HT1080 (cell line): Measurements from ENCODE around the gene PARP1. TPM values are rescaled to one million over a fixed set of nuclear protein-coding genes. Genes with fewer than 3 reads are reported as not detected.

ENCODE experiments used
- DNase-seq: peaks from one replicate; pipeline ENCODE4 v3.0.0-alpha.2; 2015; ENCODE audit warnings: low read depth
- total RNA-seq: library from RNA; depleted of rRNA; stranded (reverse); fragments of >200 nt; shearing (Covaris generic); gene quantifications from 2 replicates; pipeline ENCODE4 v1.2.3, GENCODE V29; 2014

Gene PARP1
- total RNA-seq, 1 experiment from 2014 or later, result 208 TPM

DNA sequence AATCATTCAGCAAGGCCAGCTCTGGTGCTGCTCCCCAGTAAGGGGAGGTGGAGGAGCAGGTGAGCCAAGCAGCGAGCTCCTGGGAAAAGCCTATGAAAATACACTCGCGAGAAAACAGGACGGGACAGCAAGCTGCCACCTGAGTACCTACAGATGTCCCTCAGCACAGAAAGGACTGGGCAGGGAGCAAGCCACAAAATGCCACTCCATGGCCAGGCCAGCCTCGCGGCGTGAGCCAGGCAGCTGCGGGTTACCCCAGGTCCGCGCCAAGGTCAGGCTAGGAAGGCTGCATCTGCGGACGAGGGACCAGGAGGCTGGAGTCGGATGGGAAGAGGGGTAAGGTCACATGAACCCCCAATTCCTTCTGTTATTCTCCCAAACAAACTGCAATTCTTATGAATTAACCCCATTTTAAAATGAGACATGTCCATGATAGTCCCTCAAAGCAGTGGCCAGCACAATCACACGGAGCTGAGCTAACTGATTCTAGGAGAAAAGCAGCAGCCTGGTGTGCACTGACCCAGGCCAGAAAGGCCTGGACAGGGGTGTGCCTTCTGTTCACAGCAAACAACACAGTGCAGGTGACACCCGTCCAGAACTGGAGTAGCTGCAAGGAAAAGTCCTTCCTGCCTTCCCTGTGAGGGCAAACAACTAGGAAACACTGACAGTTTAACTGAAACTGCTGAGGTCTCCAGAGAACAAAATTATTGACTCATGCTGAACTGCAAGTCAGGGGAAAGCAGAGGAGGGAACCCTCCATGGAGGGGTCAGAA lies 26.5 kb downstream of the PARP1 start:
- DNase-seq, result no peak

GRCh38 chr1:226378071-226378470 lies 29.8 kb downstream of the PARP1 start:
- no peak for DNase-seq

- no peak for DNase-seq
Observed at GRCh38 chr1:226376300-226376699, 31.6 kb downstream of the PARP1 start.

GRCh38 chr1:226373376-226373775 lies 34.5 kb downstream of the PARP1 start:
- DNase-seq, result peak; percentile 73

DNA sequence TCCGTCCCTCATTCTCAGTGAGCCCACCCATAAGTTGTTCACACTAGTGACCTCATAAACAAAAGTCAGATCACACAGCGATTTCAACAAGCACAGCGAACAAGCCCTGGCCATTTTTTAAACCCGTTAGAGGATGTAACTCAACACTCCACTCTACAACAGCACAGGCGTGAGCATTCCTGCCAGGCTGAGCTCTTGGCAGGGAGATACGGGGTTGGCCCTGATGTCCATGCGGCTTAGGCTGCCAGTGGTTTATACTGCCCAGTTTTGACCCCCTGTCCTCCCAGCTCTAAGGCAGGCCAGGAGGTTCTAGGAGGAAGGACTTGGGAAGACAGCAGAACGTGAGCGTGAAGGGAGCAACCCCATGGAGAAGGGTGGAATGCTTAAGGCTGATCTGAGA lies 35.0 kb downstream of the PARP1 start:
- DNase-seq, result no peak

DNA sequence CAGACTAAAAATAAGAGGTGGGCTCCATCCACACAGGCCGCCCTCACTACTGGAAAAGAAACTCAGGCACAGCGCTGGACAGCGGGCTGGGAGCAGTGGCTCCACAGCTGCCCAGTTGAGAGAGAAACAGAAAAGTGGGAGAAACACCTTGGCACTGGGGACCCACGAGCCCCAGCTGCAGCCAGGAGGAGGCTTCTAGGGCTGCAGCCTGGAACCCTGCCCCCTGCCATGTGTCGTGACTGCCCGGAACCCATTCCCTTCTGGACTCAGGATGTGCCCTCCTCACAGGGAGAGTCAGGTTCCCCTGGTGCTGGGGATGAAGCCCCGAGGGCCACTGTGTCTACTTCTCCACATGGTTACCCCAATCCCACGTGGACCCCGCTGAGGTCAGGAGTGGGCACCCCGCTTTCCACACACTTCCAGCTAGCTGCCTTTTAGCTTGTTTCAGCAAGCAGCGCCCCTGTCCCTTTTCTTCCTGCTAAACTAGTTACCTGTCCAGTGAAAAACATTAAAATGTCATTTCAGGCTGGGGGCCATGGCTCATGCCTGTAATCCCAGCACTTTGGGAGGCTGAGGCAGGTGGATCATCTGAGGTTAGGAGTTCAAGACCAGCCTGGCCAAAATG lies 35.9 kb downstream of the PARP1 start:
- no peak for DNase-seq

- no peak for DNase-seq
Observed at GRCh38 chr1:226371027-226371694, 36.7 kb downstream of the PARP1 start.

GRCh38 chr1:226370144-226370923 lies 37.6 kb downstream of the PARP1 start:
- DNase-seq, result no peak

DNA sequence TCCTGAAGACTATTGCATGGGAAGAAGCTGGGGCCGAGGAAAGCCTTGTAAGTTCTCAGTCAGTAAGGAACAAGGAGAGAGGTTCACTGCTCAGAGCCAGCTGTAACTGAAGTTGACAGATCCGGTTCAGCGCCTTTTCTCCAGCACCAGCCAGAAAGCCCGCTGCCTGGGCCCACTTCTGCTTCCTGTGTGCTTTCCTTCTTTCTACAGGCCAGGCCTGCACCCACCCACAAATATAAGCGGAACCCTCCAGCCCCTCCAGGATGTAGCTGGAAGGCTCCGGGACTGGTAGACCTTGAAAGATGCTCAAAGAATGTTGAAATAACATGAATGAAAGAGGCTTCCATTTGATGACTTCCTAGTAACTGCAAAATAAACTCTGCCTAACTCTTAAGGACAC lies 38.8 kb downstream of the PARP1 start:
- no peak for DNase-seq

DNA sequence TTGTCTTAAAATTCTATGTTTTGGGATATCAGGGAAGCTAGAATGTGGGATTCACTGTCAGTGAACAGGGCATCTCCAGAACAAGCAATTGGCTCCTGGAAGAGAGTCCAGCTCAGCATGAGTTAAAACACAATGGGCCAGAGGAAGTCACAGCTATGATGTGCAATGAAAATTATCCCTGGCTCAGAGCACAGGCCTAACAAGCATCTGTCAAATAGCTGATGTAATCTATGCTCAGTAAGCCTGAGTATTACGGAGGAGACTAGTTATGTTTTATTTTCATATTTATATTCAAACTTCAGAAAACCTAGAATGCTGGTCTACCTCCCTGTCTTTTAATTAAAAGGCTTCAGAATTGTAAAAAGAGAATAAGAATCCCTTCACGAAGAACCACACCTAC lies 41.6 kb downstream of the PARP1 start:
- no peak for DNase-seq

GRCh38 chr1:226365831-226366231 lies 42.1 kb downstream of the PARP1 start:
- peak; percentile 50 for DNase-seq

GRCh38 chr1:226364901-226365565 lies 42.9 kb downstream of the PARP1 start:
- no peak for DNase-seq

- no peak for DNase-seq
Observed at GRCh38 chr1:226364514-226364899, 43.4 kb downstream of the PARP1 start.

GRCh38 chr1:226363801-226364513 lies 43.9 kb downstream of the PARP1 start:
- DNase-seq, result no peak

- DNase-seq, result no peak
Observed at GRCh38 chr1:226362891-226363447, 44.9 kb downstream of the PARP1 start.

DNA sequence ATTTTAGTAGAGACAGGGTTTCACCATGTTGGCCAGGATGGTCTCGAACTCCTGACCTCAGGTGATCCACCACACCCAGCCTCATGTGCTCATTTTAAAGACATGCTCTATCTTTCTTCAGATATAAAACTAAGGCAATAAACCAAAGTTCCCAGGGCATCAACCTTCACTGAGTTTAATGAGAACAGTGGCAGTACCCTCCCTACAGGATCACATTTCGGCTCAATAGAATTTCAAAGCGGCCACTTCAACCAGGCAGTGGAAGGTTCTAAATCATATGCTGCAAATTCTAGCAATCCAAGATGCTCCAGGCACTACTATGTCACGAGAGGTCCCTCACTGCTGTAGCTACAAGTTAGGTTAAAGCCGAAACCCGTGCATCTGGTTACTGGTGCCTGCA lies 45.5 kb downstream of the PARP1 start:
- DNase-seq, result no peak

DNA sequence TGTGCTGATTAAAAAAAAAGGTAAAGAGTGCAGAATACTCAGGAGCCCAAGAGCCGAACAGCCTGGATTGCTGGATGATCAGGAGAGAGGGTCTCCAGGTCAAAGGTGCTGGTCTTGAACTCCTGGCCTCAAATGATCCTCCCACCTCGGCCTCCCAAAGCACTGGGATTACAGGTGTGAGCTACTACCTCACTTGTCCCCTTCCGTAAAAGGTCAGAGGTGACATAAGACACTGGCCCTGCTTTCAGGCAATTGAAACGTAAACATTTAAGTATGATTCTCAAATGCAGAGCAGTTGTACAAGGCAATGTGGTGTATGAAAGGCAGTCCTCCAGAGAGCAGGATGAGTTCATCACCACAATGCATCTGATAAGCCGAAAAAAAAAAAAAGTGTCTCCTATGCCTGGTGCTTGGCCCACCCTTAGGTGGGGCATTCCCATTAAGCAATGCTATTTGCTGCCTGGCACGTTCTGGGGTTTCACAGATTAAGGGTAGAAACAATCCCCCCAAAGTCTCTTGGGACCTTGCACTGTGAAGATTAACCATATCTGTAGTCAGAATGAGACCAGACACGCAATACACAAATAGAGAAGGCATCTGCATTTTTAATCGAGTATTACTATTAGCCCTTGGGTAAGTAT lies 47.7 kb downstream of the PARP1 start:
- DNase-seq, result no peak

- DNase-seq, result no peak
Observed at GRCh38 chr1:226357416-226357815, 50.5 kb downstream of the PARP1 start.

DNA sequence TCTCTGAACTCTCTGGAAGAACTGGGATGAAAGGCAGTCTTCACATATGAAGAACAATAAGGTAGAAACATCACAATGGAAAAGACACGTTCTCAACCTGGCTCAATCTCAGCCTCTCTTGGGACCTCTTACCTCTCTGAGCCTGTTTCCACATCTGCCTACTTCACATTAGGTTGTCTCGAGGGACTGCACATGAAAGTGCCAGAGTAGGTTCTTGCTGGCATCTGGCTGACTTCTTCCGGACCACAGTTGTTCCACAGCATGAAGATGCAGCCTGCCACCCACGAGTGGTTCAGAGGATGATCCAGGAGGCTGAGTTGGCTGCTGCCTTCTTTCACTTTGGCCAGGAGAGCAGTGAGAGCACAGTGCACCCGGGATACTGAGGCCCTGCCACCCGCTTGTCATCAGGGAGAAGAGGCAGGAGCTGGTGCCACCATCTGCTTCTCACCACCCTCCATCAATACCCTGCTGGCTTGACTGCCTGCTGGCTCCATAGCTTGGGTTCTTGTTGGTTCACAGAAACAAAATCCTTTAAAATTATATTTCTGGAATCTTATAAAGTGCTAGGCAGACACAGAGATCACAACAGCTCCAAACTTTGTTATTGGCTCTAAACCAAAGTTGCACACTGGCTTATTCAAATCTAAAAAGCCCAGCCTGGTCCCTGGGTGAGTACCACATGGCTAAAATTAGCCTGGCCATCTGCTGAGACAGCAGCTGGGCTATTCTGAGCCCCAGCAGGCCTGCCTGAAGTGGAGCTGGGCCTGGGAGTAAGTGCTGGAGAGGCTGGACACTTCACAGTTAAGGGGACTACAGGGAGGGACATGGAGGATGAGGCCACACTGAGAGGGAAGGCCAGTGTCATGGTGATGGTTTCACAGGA lies 52.0 kb downstream of the PARP1 start:
- DNase-seq, result no peak
